NCI-H2227 (cell line): ENCODE results near the gene PFKL.
A peak's percentile ranks its signal among the peaks of the same experiment; 100 is the strongest.
"Not testable (repeated sequence)": the region's sequence is repeated elsewhere in the genome, so short reads cannot be mapped to it uniquely, and the experiment has no call there.

Source experiments
- DNase-seq: peaks from one replicate; lab custom pipeline; 2025; ENCODE audit not compliant: unreplicated experiment; lab: John Stamatoyannopoulos, UW

The PFKL gene

DNA sequence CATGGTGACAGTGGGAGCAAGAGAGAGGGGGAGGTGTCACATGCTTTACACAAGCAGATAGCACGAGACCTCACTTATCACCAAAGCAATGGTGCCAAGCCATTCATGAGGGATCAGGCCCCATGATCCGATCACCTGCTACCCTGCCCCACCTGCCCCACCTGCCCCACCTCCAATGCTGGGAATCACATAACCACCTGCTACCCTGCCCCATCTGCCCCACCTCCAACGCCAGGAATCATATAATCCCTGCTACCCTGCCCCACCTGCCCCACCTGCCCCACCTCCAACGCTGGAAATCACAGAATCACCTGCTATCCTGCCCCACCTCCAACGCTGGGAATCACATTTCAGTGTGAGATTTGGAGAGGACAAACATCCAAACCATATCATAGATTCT, 24.8 kb upstream of the PFKL start:
- no peak for DNase-seq

GRCh38 chr21:44279354-44280260, 20.2 kb upstream of the PFKL start:
- DNase-seq, result peak; percentile 15

- no peak for DNase-seq
These were observed 18.1 kb upstream of the PFKL start for GRCh38 chr21:44281801-44282200.

- no peak for DNase-seq
These were observed 17.5 kb upstream of the PFKL start for GRCh38 chr21:44282370-44282769.

DNA sequence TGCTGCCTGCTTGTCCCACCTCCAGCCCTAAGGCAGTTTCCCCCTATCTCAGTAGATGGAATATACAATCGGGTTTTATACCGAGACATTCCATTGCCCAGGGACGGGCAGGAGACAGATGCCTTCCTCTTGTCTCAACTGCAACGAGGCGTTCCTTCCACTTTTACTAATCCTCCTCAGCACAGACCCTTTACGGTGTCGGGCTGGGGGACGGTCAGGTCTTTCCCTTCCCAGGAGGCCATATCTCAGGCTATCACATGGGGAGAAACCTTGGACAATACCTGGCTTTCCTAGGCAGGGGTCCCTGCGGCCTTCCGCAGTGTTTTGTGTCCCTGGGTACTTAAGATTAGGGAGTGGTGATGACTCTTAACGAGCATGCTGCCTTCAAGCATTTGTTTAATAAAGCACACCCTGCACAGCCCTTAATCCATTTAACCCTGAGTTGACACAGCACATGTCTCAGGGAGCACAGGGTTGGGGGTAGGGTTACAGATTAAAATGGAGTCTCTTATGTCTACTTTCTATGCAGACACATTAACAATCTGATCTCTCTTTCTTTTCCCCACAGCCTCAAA, 16.6 kb upstream of the PFKL start:
- DNase-seq, result not testable (repeated sequence)

GRCh38 chr21:44283948-44284347, 15.9 kb upstream of the PFKL start:
- no peak for DNase-seq

DNA sequence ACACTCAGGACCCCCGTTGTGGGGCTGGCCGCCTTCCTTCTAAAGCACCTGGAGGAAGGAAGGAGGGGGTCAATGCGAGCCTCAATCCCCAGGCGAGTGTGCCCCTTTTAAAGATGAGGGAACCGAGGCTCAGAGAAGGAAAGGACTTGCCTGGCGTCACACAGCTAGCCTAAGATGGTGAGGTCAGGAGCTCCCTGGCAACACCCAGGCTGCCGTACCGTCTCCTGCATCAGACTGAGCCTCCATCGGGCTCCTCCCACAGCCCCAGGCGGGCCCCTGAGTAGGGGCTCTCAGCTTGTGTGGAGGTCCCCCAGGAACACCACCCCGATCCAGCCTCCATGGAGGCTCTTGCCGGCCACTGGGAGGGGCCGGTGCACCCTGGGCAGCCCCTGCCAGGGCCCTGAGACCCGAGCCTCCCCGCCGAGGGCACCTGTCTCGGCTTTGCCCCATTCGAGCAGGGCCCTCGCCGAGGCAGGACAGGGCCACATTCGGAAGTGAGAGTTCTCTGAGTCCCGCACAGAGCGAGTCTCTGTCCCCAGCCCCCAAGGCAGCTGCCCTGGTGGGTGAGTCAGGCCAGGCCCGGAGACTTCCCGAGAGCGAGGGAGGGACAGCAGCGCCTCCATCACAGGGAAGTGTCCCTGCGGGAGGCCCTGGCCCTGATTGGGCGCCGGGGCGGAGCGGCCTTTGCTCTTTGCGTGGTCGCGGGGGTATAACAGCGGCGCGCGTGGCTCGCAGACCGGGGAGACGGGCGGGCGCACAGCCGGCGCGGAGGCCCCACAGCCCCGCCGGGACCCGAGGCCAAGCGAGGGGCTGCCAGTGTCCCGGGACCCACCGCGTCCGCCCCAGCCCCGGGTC, 14.5 kb upstream of the PFKL start, which contains the start of gene AIRE:
TSS of gene AIRE (plus strand) at position 739 of the 855 bp plus-strand sequence. CDS start 131 bp downstream, outside the sequence.
- DNase-seq, result no peak

- DNase-seq, result no peak
These were observed 13.7 kb upstream of the PFKL start for GRCh38 chr21:44286086-44286715.

- DNase-seq, result no peak
These were observed 12.9 kb upstream of the PFKL start for GRCh38 chr21:44286716-44287632.

GRCh38 chr21:44288251-44289110, 11.4 kb upstream of the PFKL start:
- DNase-seq, result no peak

GRCh38 chr21:44289381-44290010, 10.4 kb upstream of the PFKL start:
- DNase-seq, result no peak

- DNase-seq, result no peak
These were observed 9.4 kb upstream of the PFKL start for GRCh38 chr21:44290327-44291077.

- DNase-seq, result no peak
These were observed 8.5 kb upstream of the PFKL start for GRCh38 chr21:44291078-44291935.

GRCh38 chr21:44291936-44292811, 7.7 kb upstream of the PFKL start:
- DNase-seq, result no peak

GRCh38 chr21:44292812-44293195, 7.0 kb upstream of the PFKL start:
- no peak for DNase-seq
